Measurements from ENCODE around the gene ADSS1. TPM values are rescaled to one million over a fixed set of nuclear protein-coding genes. Genes with fewer than 3 reads are reported as not detected.
A peak's percentile ranks its signal among the peaks of the same experiment; 100 is the strongest.

The ADSS1 gene
- total RNA-seq, 1 experiment from 2014 or later, result 10.0 TPM

DNA sequence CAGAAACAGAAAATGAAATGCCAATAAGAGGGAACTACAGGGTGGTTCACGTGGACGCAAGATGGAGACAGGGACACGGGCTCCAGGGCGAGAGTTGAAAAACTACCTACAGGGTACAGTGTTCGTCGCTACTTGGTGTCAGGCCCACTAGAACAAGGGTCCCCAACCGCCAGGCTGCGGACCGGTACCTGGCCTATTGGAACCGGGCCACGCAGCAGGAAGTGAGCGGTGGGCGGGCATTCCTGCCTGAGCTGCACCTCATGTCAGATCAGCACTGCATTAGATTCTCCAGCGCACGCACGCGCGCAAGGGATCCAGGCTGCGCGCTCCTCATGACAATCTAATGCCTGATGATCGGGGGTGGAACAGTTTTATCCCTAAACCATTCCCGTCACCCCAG is 19.8 kb upstream of the ADSS1 start (continued):
- TF ChIP-seq, protein P1, sequence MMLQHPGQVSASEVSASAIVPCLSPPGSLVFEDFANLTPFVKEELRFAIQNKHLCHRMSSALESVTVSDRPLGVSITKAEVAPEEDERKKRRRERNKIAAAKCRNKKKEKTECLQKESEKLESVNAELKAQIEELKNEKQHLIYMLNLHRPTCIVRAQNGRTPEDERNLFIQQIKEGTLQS (CRISPR knock-in tag; conservative IDR thresholded peaks at IDR 0.05), result no peak
- TF ChIP-seq, protein P2, sequence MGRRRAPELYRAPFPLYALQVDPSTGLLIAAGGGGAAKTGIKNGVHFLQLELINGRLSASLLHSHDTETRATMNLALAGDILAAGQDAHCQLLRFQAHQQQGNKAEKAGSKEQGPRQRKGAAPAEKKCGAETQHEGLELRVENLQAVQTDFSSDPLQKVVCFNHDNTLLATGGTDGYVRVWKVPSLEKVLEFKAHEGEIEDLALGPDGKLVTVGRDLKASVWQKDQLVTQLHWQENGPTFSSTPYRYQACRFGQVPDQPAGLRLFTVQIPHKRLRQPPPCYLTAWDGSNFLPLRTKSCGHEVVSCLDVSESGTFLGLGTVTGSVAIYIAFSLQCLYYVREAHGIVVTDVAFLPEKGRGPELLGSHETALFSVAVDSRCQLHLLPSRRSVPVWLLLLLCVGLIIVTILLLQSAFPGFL (CRISPR knock-in tag; IDR thresholded peaks at IDR 0.05; ENCODE audit: borderline replicate concordance), result no peak
- no peak for TF ChIP-seq MXD4 (CRISPR knock-in tag; IDR thresholded peaks at IDR 0.05; ENCODE audit: borderline replicate concordance)

DNA sequence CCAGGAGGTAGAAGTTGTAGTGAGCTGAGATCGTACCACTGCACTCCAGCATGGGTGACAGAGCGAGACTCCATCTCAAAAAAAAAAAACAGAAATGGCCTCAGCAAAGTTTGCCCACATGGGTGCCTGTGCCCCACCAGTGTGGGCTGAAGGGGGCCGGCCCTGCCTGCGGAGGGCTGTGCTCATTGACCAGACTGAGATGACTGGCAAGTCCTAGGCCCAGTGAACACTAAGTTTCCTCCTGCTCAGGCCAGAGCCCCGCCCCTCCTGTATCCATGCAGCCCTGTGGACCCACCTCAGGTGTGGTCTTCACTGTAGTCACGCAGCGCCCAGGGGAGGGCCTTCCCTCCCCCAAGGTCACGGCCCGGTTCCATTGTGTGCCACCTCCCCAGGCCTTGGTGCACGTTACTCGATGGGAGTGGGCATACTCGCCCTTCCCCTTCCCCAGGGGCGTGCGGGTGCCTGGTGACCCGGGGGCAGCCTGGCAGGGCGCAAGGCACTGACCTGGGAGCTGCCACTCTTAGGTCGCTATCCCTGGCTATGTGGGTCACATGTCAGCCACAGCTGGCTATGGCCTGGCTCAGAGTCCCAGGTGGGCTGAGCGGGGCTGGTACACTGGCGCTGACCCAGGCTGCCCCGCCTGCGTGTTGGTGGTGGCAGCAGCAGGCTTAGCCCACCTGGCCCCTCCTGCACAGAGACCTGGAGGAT is 18.5 kb upstream of the ADSS1 start:
- Mint-ChIP-seq H3K36me3 (peaks cover 27% of the 10 kb centered on the region), H3K27me3 (ENCODE audit: low read depth) (no peaks in the 10 kb centered on the region), H3K4me1 (peaks cover 6% of the 10 kb centered on the region), H3K9me3 (peaks cover 8% of the 10 kb centered on the region), H3K27ac (peak overlapping the region; percentile 53), H3K4me3 (no peak overlapping the region)
- ChIA-PET POLR2A (interaction anchor here (0.6 kb wide), 1 partner anchor 959 kb away, joined by 3 read pairs; no protein-coding TSS in a partner anchor), CTCF (interaction anchor here (0.6 to 0.7 kb wide), 2 partner anchors 39 to 63 kb away, joined by 3 read pairs; no protein-coding TSS in a partner anchor)
- DNase-seq (ENCODE audit: low spot score) (no peak), ATAC-seq (peak; percentile 7; the same call in 1 of the 2 replicates)
- TF ChIP-seq HMGA2 (CRISPR knock-in tag; IDR thresholded peaks at IDR 0.05), result no peak
- TF ChIP-seq FOXJ3 (CRISPR knock-in tag; IDR thresholded peaks at IDR 0.05; ENCODE audit: borderline replicate concordance), result no peak
- TF ChIP-seq ELF4 (CRISPR knock-in tag; IDR thresholded peaks at IDR 0.05; ENCODE audit: low read depth), result no peak
- TF ChIP-seq JAZF1 (CRISPR knock-in tag; IDR thresholded peaks at IDR 0.05), result no peak
- TF ChIP-seq, protein P3, sequence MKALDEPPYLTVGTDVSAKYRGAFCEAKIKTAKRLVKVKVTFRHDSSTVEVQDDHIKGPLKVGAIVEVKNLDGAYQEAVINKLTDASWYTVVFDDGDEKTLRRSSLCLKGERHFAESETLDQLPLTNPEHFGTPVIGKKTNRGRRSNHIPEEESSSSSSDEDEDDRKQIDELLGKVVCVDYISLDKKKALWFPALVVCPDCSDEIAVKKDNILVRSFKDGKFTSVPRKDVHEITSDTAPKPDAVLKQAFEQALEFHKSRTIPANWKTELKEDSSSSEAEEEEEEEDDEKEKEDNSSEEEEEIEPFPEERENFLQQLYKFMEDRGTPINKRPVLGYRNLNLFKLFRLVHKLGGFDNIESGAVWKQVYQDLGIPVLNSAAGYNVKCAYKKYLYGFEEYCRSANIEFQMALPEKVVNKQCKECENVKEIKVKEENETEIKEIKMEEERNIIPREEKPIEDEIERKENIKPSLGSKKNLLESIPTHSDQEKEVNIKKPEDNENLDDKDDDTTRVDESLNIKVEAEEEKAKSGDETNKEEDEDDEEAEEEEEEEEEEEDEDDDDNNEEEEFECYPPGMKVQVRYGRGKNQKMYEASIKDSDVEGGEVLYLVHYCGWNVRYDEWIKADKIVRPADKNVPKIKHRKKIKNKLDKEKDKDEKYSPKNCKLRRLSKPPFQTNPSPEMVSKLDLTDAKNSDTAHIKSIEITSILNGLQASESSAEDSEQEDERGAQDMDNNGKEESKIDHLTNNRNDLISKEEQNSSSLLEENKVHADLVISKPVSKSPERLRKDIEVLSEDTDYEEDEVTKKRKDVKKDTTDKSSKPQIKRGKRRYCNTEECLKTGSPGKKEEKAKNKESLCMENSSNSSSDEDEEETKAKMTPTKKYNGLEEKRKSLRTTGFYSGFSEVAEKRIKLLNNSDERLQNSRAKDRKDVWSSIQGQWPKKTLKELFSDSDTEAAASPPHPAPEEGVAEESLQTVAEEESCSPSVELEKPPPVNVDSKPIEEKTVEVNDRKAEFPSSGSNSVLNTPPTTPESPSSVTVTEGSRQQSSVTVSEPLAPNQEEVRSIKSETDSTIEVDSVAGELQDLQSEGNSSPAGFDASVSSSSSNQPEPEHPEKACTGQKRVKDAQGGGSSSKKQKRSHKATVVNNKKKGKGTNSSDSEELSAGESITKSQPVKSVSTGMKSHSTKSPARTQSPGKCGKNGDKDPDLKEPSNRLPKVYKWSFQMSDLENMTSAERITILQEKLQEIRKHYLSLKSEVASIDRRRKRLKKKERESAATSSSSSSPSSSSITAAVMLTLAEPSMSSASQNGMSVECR (CRISPR knock-in tag; IDR thresholded peaks at IDR 0.05; ENCODE audit: borderline replicate concordance), result no peak
- TF ChIP-seq, protein P4, sequence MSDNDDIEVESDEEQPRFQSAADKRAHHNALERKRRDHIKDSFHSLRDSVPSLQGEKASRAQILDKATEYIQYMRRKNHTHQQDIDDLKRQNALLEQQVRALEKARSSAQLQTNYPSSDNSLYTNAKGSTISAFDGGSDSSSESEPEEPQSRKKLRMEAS (CRISPR knock-in tag; IDR thresholded peaks at IDR 0.05), result no peak
- no peak for TF ChIP-seq GTF2I (CRISPR knock-in tag; conservative IDR thresholded peaks at IDR 0.05)
- TF ChIP-seq, protein P5, sequence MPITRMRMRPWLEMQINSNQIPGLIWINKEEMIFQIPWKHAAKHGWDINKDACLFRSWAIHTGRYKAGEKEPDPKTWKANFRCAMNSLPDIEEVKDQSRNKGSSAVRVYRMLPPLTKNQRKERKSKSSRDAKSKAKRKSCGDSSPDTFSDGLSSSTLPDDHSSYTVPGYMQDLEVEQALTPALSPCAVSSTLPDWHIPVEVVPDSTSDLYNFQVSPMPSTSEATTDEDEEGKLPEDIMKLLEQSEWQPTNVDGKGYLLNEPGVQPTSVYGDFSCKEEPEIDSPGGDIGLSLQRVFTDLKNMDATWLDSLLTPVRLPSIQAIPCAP (CRISPR knock-in tag; IDR thresholded peaks at IDR 0.05), result no peak
- TF ChIP-seq, protein P6, sequence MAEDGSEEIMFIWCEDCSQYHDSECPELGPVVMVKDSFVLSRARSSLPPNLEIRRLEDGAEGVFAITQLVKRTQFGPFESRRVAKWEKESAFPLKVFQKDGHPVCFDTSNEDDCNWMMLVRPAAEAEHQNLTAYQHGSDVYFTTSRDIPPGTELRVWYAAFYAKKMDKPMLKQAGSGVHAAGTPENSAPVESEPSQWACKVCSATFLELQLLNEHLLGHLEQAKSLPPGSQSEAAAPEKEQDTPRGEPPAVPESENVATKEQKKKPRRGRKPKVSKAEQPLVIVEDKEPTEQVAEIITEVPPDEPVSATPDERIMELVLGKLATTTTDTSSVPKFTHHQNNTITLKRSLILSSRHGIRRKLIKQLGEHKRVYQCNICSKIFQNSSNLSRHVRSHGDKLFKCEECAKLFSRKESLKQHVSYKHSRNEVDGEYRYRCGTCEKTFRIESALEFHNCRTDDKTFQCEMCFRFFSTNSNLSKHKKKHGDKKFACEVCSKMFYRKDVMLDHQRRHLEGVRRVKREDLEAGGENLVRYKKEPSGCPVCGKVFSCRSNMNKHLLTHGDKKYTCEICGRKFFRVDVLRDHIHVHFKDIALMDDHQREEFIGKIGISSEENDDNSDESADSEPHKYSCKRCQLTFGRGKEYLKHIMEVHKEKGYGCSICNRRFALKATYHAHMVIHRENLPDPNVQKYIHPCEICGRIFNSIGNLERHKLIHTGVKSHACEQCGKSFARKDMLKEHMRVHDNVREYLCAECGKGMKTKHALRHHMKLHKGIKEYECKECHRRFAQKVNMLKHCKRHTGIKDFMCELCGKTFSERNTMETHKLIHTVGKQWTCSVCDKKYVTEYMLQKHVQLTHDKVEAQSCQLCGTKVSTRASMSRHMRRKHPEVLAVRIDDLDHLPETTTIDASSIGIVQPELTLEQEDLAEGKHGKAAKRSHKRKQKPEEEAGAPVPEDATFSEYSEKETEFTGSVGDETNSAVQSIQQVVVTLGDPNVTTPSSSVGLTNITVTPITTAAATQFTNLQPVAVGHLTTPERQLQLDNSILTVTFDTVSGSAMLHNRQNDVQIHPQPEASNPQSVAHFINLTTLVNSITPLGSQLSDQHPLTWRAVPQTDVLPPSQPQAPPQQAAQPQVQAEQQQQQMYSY (CRISPR knock-in tag; IDR thresholded peaks at IDR 0.05), result no peak
- no peak for TF ChIP-seq KAT7 (CRISPR knock-in tag; IDR thresholded peaks at IDR 0.05; ENCODE audit: borderline replicate concordance)
- no peak for TF ChIP-seq ZNF138 (CRISPR knock-in tag; conservative IDR thresholded peaks at IDR 0.05)
- TF ChIP-seq FOXP1 (CRISPR knock-in tag; IDR thresholded peaks at IDR 0.05; ENCODE audit: borderline replicate concordance), result no peak
- no peak for TF ChIP-seq GRHL2 (CRISPR knock-in tag; IDR thresholded peaks at IDR 0.05; ENCODE audit: insufficient replicate concordance, severe bottlenecking)
- TF ChIP-seq JUN (CRISPR knock-in tag; IDR thresholded peaks at IDR 0.05), result no peak
- TF ChIP-seq TP53 (CRISPR knock-in tag; IDR thresholded peaks at IDR 0.05), result no peak
- TF ChIP-seq, protein P7, sequence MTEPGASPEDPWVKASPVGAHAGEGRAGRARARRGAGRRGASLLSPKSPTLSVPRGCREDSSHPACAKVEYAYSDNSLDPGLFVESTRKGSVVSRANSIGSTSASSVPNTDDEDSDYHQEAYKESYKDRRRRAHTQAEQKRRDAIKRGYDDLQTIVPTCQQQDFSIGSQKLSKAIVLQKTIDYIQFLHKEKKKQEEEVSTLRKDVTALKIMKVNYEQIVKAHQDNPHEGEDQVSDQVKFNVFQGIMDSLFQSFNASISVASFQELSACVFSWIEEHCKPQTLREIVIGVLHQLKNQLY (CRISPR knock-in tag; IDR thresholded peaks at IDR 0.05), result no peak
- TF ChIP-seq ESRRA (CRISPR knock-in tag; IDR thresholded peaks at IDR 0.05; ENCODE audit: borderline replicate concordance), result no peak
